GM12878 (cell line): ENCODE data around the gene AIG1. TPM values are rescaled to one million over a fixed set of nuclear protein-coding genes. Genes with fewer than 3 reads are reported as not detected.
A peak's percentile ranks its signal among the peaks of the same experiment; 100 is the strongest.

Experiments used
- ATAC-seq: fragments of 200-7000 bp; cut with Tn5 transposase; 3 replicates; pipeline ENCODE4 v1.9.1; 2020; ENCODE audit warnings: mild to moderate bottlenecking, moderate library complexity
- BruUV-seq: library from RNA; stranded (reverse); fragments of 400-500 nt; replicated peaks from 2 replicates; lab custom pipeline; 2021; lab: Mats Ljungman, UMichigan
- CTCF ChIA-PET: fragments of 300-600 bp; sonication (Branson Sonifier 250); formaldehyde crosslinking; extraction: SDS; loops from one replicate; lab custom pipeline; 2021; ENCODE audit warnings: inconsistent platforms; lab: Yijun Ruan, JAX
- POLR2A ChIA-PET: fragments of 350-600 bp; formaldehyde crosslinking; extraction: SDS; loops from one replicate; lab custom pipeline; 2021; ENCODE audit warnings: inconsistent platforms; lab: Charles Lee
- RAD21 ChIA-PET: fragments of 300-600 bp; sonication (Branson Sonifier 250); formaldehyde crosslinking; loops from one replicate; lab custom pipeline; 2023; ENCODE audit warnings: antibody characterized with exemption; ENCODE audit not compliant: unreplicated experiment; lab: Charles Lee
- SMC1A ChIA-PET: fragments of 300-600 bp; sonication (Branson Sonifier 250); formaldehyde crosslinking; loops from one replicate; lab custom pipeline; 2023; ENCODE audit not compliant: unreplicated experiment, uncharacterized antibody; lab: Charles Lee
- DNase-seq: peaks from one replicate; pipeline ENCODE4 v3.0.0-alpha.2; 2011; ENCODE audit warnings: low read depth, low spot score
- FAIRE-seq: peaks from 3 replicates; lab custom pipeline; 2011; peaks lifted over from hg19 to GRCh38; lab: Jason Lieb, UNC
- H2AFZ ChIP-seq: 2 replicates; pipeline ENCODE4 v1.6.0; 2011; ENCODE audit warnings: low read depth, low read length, control low read depth; ENCODE audit not compliant: control insufficient read depth
- H3K27ac ChIP-seq: 2 replicates; pipeline ENCODE4 v1.5.1; 2011; ENCODE audit warnings: control low read depth; ENCODE audit not compliant: control insufficient read depth, insufficient read depth
- H3K27me3 ChIP-seq, 2 experiments: replicated peaks in 1 of 2; 2 replicates each; pipeline versions ENCODE4 v1.6.0 to v1.6.1; 2011; ENCODE audit warnings: low read length in 1 of 2; ENCODE audit not compliant: control insufficient read depth in 2 of 2, insufficient read depth in 2 of 2
- H3K36me3 ChIP-seq, 2 experiments: 2 replicates each; pipeline ENCODE4 v1.5.1; 2011; ENCODE audit warnings: low read length in 1 of 2; ENCODE audit not compliant: control insufficient read depth in 2 of 2, insufficient read depth in 2 of 2
- H3K4me1 ChIP-seq: 2 replicates; pipeline ENCODE4 v1.6.1; 2011; ENCODE audit warnings: mild to moderate bottlenecking, low read length, moderate library complexity, mixed read lengths; ENCODE audit not compliant: control insufficient read depth, insufficient read depth
- H3K4me2 ChIP-seq: 2 replicates; pipeline ENCODE4 v1.6.0; 2011; ENCODE audit warnings: control low read depth; ENCODE audit not compliant: control insufficient read depth, insufficient read depth
- H3K4me3 ChIP-seq: fragments of 200-600 bp; sonication (generic); 2 replicates; pipeline ENCODE4 v1.5.1; 2016
- H3K79me2 ChIP-seq: 2 replicates; pipeline ENCODE4 v1.6.0; 2011; ENCODE audit warnings: low read length; ENCODE audit not compliant: control insufficient read depth, insufficient read depth
- H3K9ac ChIP-seq: 2 replicates; pipeline ENCODE4 v1.8.0; 2011; ENCODE audit warnings: low read length, control low read depth, mixed read lengths; ENCODE audit not compliant: control insufficient read depth, insufficient read depth
- H3K9me3 ChIP-seq: replicated peaks from 3 replicates; pipeline ENCODE4 v1.5.1; 2011; ENCODE audit warnings: mild to moderate bottlenecking, low read length; ENCODE audit not compliant: control insufficient read depth, insufficient read depth
- H4K20me1 ChIP-seq: 2 replicates; pipeline ENCODE4 v1.6.0; 2011; ENCODE audit not compliant: control insufficient read depth, insufficient read depth
- E2F8 ChIP-seq: fragments of 450-650 bp; IDR thresholded peaks from 2 replicates; pipeline ENCODE4 v1.6.1; 2018; ENCODE audit warnings: mild to moderate bottlenecking, low read depth, moderate library complexity; ENCODE audit not compliant: partially characterized antibody
- GATAD2B ChIP-seq: fragments of 450-650 bp; conservative IDR thresholded peaks from 2 replicates; pipeline ENCODE4 v1.6.1; 2017; ENCODE audit warnings: low read depth, mild to moderate bottlenecking, moderate library complexity
- HDAC2 ChIP-seq: fragments of 200-600 bp; sonication (generic); IDR thresholded peaks from 2 replicates; pipeline ENCODE4 v1.6.1; 2017
- JUND ChIP-seq: IDR thresholded peaks from 2 replicates; pipeline ENCODE4 v1.6.1; 2012; ENCODE audit warnings: low read depth, mild to moderate bottlenecking, low read length, improper control_type of control experiment, moderate library complexity
- MEF2A ChIP-seq: IDR thresholded peaks from 2 replicates; pipeline ENCODE4 v1.6.1; 2011; ENCODE audit warnings: low read depth, mild to moderate bottlenecking, low read length, moderate library complexity; ENCODE audit not compliant: insufficient read depth
- MEF2B ChIP-seq: fragments of 450-650 bp; IDR thresholded peaks from 2 replicates; pipeline ENCODE4 v1.6.1; 2018; ENCODE audit warnings: mild to moderate bottlenecking, moderate library complexity; ENCODE audit not compliant: partially characterized antibody, poor library complexity, severe bottlenecking
- NR2F1 ChIP-seq: fragments of 450-650 bp; conservative IDR thresholded peaks from 2 replicates; pipeline ENCODE4 v1.6.1; 2017; ENCODE audit warnings: mild to moderate bottlenecking
- RUNX3 ChIP-seq: IDR thresholded peaks from 2 replicates; pipeline ENCODE4 v1.6.1; 2012; ENCODE audit warnings: low read length, inconsistent platforms
- STAT3 ChIP-seq: IDR thresholded peaks from 2 replicates; pipeline ENCODE4 v1.6.1; 2011; ENCODE audit warnings: low read depth, low read length, improper control_type of control experiment
- SUPT20H ChIP-seq: IDR thresholded peaks from 2 replicates; pipeline ENCODE4 v1.6.1; 2011; ENCODE audit warnings: low read depth, mild to moderate bottlenecking, low read length, moderate library complexity, borderline replicate concordance; ENCODE audit not compliant: control insufficient read depth
- ZNF217 ChIP-seq: fragments of 450-650 bp; IDR thresholded peaks from 2 replicates; pipeline ENCODE4 v1.6.1; 2017; ENCODE audit warnings: antibody characterized with exemption, mild to moderate bottlenecking
- ZNF274 ChIP-seq: IDR thresholded peaks from one replicate; pipeline ENCODE4 v1.8.0; 2011; ENCODE audit not compliant: insufficient read length, insufficient read depth
- ZZZ3 ChIP-seq: IDR thresholded peaks from 2 replicates; pipeline ENCODE4 v1.6.1; 2011; ENCODE audit warnings: low read depth; ENCODE audit not compliant: control insufficient read depth, insufficient read length
- WGBS: methylation state at CpG from one replicate; pipeline ENCODE4 v1.1.6; 2016; ENCODE audit warnings: low lambda C conversion rate; ENCODE audit not compliant: insufficient replicate concordance, insufficient coverage; ENCODE audit errors: missing lambda C conversion rate; 5-methylcytosine and 5-hydroxymethylcytosine counted together
- in situ Hi-C: fragments of 300-500 bp; cut with MboI; formaldehyde crosslinking; loops from 9 replicates; pipeline ENCODE4 v1.14.3; 2018; ENCODE audit warnings: mixed read lengths
- intact Hi-C: fragments of 100-400 bp; cut with micrococcal nuclease; formaldehyde crosslinking; loops from one replicate; pipeline ENCODE4 v1.14.2; 2022; ENCODE audit not compliant: unreplicated experiment
- polyA plus RNA-seq, 11 experiments: library from polyadenylated mRNA; depleted of rRNA in 4 of 11; unstranded in 6 of 11; stranded (reverse) in 5 of 11; fragments of >200 nt; fragmentation: Nextera tagmentation in 4 of 11; fragmentation: Illumina TruSeq in 1 of 11; extraction: Ambion mirVana in 4 of 11; extraction: Trizol in 1 of 11; gene quantifications; 1 replicate in 1 of 11; 2 replicates in 10 of 11; pipeline versions ENCODE4 v1.2.1 to v1.2.3, GENCODE V29; 2011 to 2016; ENCODE audit warnings: inconsistent platforms in 2 of 11, missing spikeins in 2 of 11, low read depth in 1 of 11
- total RNA-seq, 4 experiments: library from RNA; depleted of rRNA in 3 of 4; stranded (reverse); fragments of >200 nt in 3 of 4; fragmentation: Illumina TruSeq in 1 of 4; extraction: Trizol in 1 of 4; gene quantifications; 2 replicates each; pipeline versions ENCODE4 v1.2.1 to v1.2.3, GENCODE V29; 2013 to 2021

AIG1 gene
- total and polyA plus RNA-seq, 10 of the 15 experiments (the other 5 are each of a cell fraction or from before 2014, with no cell fraction given) = 27.0 to 74.5 (median 36.4) TPM

- intact Hi-C loops = loop anchor here (2.0 kb wide), 1 partner anchor 115 kb away; no protein-coding TSS in a partner anchor
Measured at GRCh38 chr6:143061597-143062385, 1.1 kb downstream of the AIG1 start.

GRCh38 chr6:143062551-143062950, 1.9 kb downstream of the AIG1 start:
- Histone ChIP-seq H3K27me3 (no peaks in the 10 kb centered on the region), H3K9me3 (no peaks in the 10 kb centered on the region), H3K9ac (no peak overlapping the region), H3K79me2 (peaks cover 5% of the 10 kb centered on the region; the same call in 1 of the 2 replicates), H3K36me3 (no peaks in the 10 kb centered on the region), H3K4me2 (no peak overlapping the region), H3K4me3 (no peak overlapping the region), H3K4me1 (peaks cover 13% of the 10 kb centered on the region; the same call in 1 of the 2 replicates), H4K20me1 (no peaks in the 10 kb centered on the region), H2AFZ (no peak overlapping the region), H3K27ac (no peak overlapping the region)
- DNase-seq (no peak), FAIRE-seq (no peak), ATAC-seq (no peak)
- RAD21 ChIA-PET = interaction anchor here (0.9 kb wide), 1 partner anchor 191 kb away, joined by 3 read pairs; no protein-coding TSS in a partner anchor
- intact Hi-C loops = no loop called here
- SMC1A ChIA-PET = interaction anchor here (0.8 to 2.3 kb wide), 4 partner anchors 23 to 63 kb away, joined by 3 to 6 read pairs (median 3); no protein-coding TSS in a partner anchor
- in situ Hi-C loops = no loop called here
- POLR2A ChIA-PET = interaction anchor here (1.1 kb wide), 1 partner anchor 63 kb away, joined by 3 read pairs; no protein-coding TSS in a partner anchor
- no TSS peak for BruUV-seq
- WGBS = 100% methylated on average over 1 of the region's 1 CpG
- CTCF ChIA-PET = interaction anchor here (1.5 to 2.1 kb wide), 2 partner anchors 365 to 370 kb away, joined by 5 to 7 read pairs; no protein-coding TSS in a partner anchor
- TF ChIP-seq ZNF217 (no peak), SUPT20H (no peak), STAT3 (no peak), JUND (no peak), ZZZ3 (no peak), E2F8 (no peak), HDAC2 (no peak)

More at GRCh38 chr6:143061597-143062385, 1.1 kb downstream of the AIG1 start:
- no peak overlapping the region; the same call in 1 of the 2 replicates for H3K9ac ChIP-seq
- WGBS = 28% methylated on average over 3 of the region's 3 CpGs
- H3K4me2 ChIP-seq = peak overlapping the region; percentile 86
- peaks cover 13% of the 10 kb centered on the region; the same call in 1 of the 2 replicates for H3K4me1 ChIP-seq
- TF ChIP-seq MEF2B (peak; percentile 38), NR2F1 (0 out of 2 replicates have a peak, but pooled peaks have one; percentile 23), GATAD2B (no peak), ZNF274 (no peak), RUNX3 (no peak), MEF2A (0 out of 2 replicates have a peak, but pooled peaks have one; percentile 16)
- no peaks in the 10 kb centered on the region for H3K36me3 ChIP-seq
- FAIRE-seq (no peak), DNase-seq (no peak), ATAC-seq (peak; percentile 13)
- peak overlapping the region; percentile 84 for H3K4me3 ChIP-seq
- in situ Hi-C loops = no loop called here
- SMC1A ChIA-PET = interaction anchor here (0.8 to 2.3 kb wide), 2 partner anchors 36 to 155 kb away, joined by 3 to 6 read pairs; no protein-coding TSS in a partner anchor
- RAD21 ChIA-PET = interaction anchor here (1.2 kb wide), 1 partner anchor 219 kb away, joined by 3 read pairs; no protein-coding TSS in a partner anchor
- peak overlapping the region; percentile 54; the same call in 1 of the 2 replicates for H3K27ac ChIP-seq
- no peaks in the 10 kb centered on the region for H3K9me3 ChIP-seq
- H3K27me3 ChIP-seq = no peaks in the 10 kb centered on the region
- BruUV-seq = TSS peak; percentile 82
- H3K79me2 ChIP-seq = peaks cover 5% of the 10 kb centered on the region; the same call in 1 of the 2 replicates
- H4K20me1 ChIP-seq = no peaks in the 10 kb centered on the region
- POLR2A ChIA-PET = interaction anchor here (0.8 to 1.0 kb wide), 2 partner anchors 34 to 116 kb away, joined by 3 to 6 read pairs; partner anchors contain the start of gene HIVEP2
- CTCF ChIA-PET = interaction anchor here (1.3 to 2.1 kb wide), 2 partner anchors 14 to 369 kb away, joined by 3 to 7 read pairs; no protein-coding TSS in a partner anchor
- H2AFZ ChIP-seq = no peak overlapping the region; the same call in 1 of the 2 replicates
